Esophagus muscularis mucosa (tissue), 4 donors: ENCODE measurements around the gene ANK3. TPM values are rescaled to one million over a fixed set of nuclear protein-coding genes. Genes with fewer than 3 reads are reported as not detected.

Experiments used
- DNase-seq: peaks from one replicate; pipeline ENCODE4 v3.0.0-alpha.2; 2017; ENCODE audit errors: extremely low spot score
- H3K27ac ChIP-seq, 4 donors: fragments of 200-600 bp; sonication (generic); replicated peaks in 1 of 4; 1 replicate in 3 of 4; 2 replicates in 1 of 4; pipeline ENCODE4 v1.5.1; 2016 to 2019; ENCODE audit warnings: mild to moderate bottlenecking in 1 of 4
- H3K27me3 ChIP-seq, 4 donors: fragments of 200-600 bp; sonication (generic); one replicate each; pipeline versions ENCODE4 v1.5.1 to v1.6.0; 2016 to 2019
- H3K36me3 ChIP-seq, 4 donors: fragments of 200-600 bp; sonication (generic); one replicate each; pipeline ENCODE4 v1.5.1; 2016 to 2019
- H3K4me1 ChIP-seq, 4 donors: fragments of 200-600 bp; sonication (generic); one replicate each; pipeline ENCODE4 v1.5.1; 2016 to 2019
- H3K4me3 ChIP-seq, 4 donors: fragments of 200-600 bp; sonication (generic); 1 replicate in 2 of 4; 2 replicates in 2 of 4; pipeline ENCODE4 v1.5.1; 2016 to 2019; ENCODE audit warnings: mild to moderate bottlenecking in 4 of 4, moderate library complexity in 1 of 4
- H3K9me3 ChIP-seq, 4 donors: fragments of 200-600 bp; sonication (generic); 1 replicate in 3 of 4; 2 replicates in 1 of 4; pipeline ENCODE4 v1.5.1; 2016 to 2019
- CTCF ChIP-seq, 3 experiments: fragments of 200-600 bp in 2 of 3; fragments of 450-650 bp in 1 of 3; sonication (generic) in 2 of 3; IDR thresholded peaks; one replicate each; pipeline ENCODE4 v1.5.1; 2017 to 2019; ENCODE audit warnings: antibody characterized with exemption in 3 of 3, mild to moderate bottlenecking in 2 of 3, moderate library complexity in 1 of 3
- EP300 ChIP-seq: sonication (generic); formaldehyde crosslinking; IDR thresholded peaks from one replicate; pipeline ENCODE4 v1.6.1; 2017; ENCODE audit warnings: antibody characterized with exemption
- POLR2A ChIP-seq: fragments of 450-650 bp; IDR thresholded peaks from one replicate; pipeline ENCODE4 v1.6.1; 2017; ENCODE audit warnings: antibody characterized with exemption, moderate library complexity, mild to moderate bottlenecking, low read depth
- POLR2AphosphoS5 ChIP-seq, 2 donors: sonication (generic); formaldehyde crosslinking; IDR thresholded peaks; one replicate each; pipeline ENCODE4 v1.6.1; 2017; ENCODE audit warnings: antibody characterized with exemption in 2 of 2
- whole genome bisulfite sequencing: methylation state at CpG from one replicate; pipeline ENCODE4 v1.1.5; 2018; 5-methylcytosine and 5-hydroxymethylcytosine counted together
- intact Hi-C: fragments of 100-400 bp; cut with DNase I; formaldehyde crosslinking; loops from one replicate; pipeline ENCODE4 v1.15.1; 2023
- total RNA-seq, 4 donors: library from RNA; depleted of rRNA; stranded (reverse); fragments of >200 nt; gene quantifications; one replicate each; pipeline versions ENCODE4 v1.1.0 to v1.2.1, GENCODE V29; 2016

ANK3 gene
- total RNA-seq, 4 donors from 2014 or later, result 25.5 to 44.9 (median 26.6) TPM

GRCh38 chr10:60286559-60286958 lies 103.1 kb downstream of the ANK3 start:
- WGBS, result 56% methylated on average over 1 of the region's 1 CpG
- DNase-seq, result no peak
- Histone ChIP-seq H3K9me3 (no peaks in the 10 kb centered on the region), H3K27me3 (no peaks in the 10 kb centered on the region), H3K27ac (no peak overlapping the region), H3K4me1 (peaks cover 0 to 18% (median 5%) of the 10 kb centered on the region in 4 donors), H3K36me3 (no peaks in the 10 kb centered on the region), H3K4me3 (no peak overlapping the region)
- TF ChIP-seq POLR2A, result no peak
- TF ChIP-seq POLR2AphosphoS5 (IDR thresholded peaks at IDR 0.05), result no peak
- no peak for TF ChIP-seq EP300
- TF ChIP-seq CTCF (IDR thresholded peaks at IDR 0.05), result no peak
- intact Hi-C loops, result no loop called here

- Histone ChIP-seq H3K9me3 (no peaks in the 10 kb centered on the region), H3K4me3 (no peak overlapping the region), H3K36me3 (peaks cover 0 to 8% (median 0%) of the 10 kb centered on the region in 4 donors), H3K27me3 (no peaks in the 10 kb centered on the region), H3K27ac (no peak overlapping the region), H3K4me1 (peaks cover 0 to 16% (median 1%) of the 10 kb centered on the region in 4 donors)
- intact Hi-C loops, result no loop called here
- WGBS, result 77% methylated on average over 2 of the region's 2 CpGs
- TF ChIP-seq POLR2AphosphoS5 (IDR thresholded peaks at IDR 0.05) (no peak), CTCF (IDR thresholded peaks at IDR 0.05) (no peak), EP300 (no peak), POLR2A (no peak)
- no peak for DNase-seq
Observed at GRCh38 chr10:60283397-60283796, 106.3 kb downstream of the ANK3 start.

GRCh38 chr10:60282771-60283353 lies 106.8 kb downstream of the ANK3 start:
- H3K9me3 ChIP-seq, result no peaks in the 10 kb centered on the region
- DNase-seq, result no peak
- WGBS, result 87% methylated on average over 5 of the region's 5 CpGs
- H3K27ac ChIP-seq, result no peak overlapping the region
- H3K4me1 ChIP-seq, result peaks cover 0 to 16% (median 0%) of the 10 kb centered on the region in 4 donors
- TF ChIP-seq EP300 (no peak), POLR2AphosphoS5 (IDR thresholded peaks at IDR 0.05) (no peak), POLR2A (no peak), CTCF (IDR thresholded peaks at IDR 0.05) (no peak)
- H3K4me3 ChIP-seq, result no peak overlapping the region
- intact Hi-C loops, result no loop called here
- H3K36me3 ChIP-seq, result peaks cover 0 to 13% (median 0%) of the 10 kb centered on the region in 4 donors
- no peaks in the 10 kb centered on the region for H3K27me3 ChIP-seq

GRCh38 chr10:60281792-60282353 lies 107.8 kb downstream of the ANK3 start:
- Histone ChIP-seq H3K9me3 (no peaks in the 10 kb centered on the region), H3K27ac (no peak overlapping the region), H3K4me3 (no peak overlapping the region), H3K4me1 (peaks cover 0 to 16% (median 0%) of the 10 kb centered on the region in 4 donors), H3K36me3 (peaks cover 0 to 22% (median 0%) of the 10 kb centered on the region in 4 donors), H3K27me3 (no peaks in the 10 kb centered on the region)
- no peak for TF ChIP-seq POLR2AphosphoS5 (IDR thresholded peaks at IDR 0.05)
- TF ChIP-seq POLR2A, result no peak
- TF ChIP-seq EP300, result no peak
- TF ChIP-seq CTCF (IDR thresholded peaks at IDR 0.05), result no peak
- intact Hi-C loops, result no loop called here
- DNase-seq, result no peak
- WGBS, result 85% methylated on average over 6 of the region's 6 CpGs
